Right hindlimb (tissue), 1 donor: Measurements from ENCODE around the gene WNT1.
A peak's percentile ranks its signal among the peaks of the same experiment; 100 is the strongest.

Experiments
- DNase-seq: peaks from one replicate; pipeline ENCODE4 v3.0.0-alpha.2; 2018

WNT1 gene

DNA sequence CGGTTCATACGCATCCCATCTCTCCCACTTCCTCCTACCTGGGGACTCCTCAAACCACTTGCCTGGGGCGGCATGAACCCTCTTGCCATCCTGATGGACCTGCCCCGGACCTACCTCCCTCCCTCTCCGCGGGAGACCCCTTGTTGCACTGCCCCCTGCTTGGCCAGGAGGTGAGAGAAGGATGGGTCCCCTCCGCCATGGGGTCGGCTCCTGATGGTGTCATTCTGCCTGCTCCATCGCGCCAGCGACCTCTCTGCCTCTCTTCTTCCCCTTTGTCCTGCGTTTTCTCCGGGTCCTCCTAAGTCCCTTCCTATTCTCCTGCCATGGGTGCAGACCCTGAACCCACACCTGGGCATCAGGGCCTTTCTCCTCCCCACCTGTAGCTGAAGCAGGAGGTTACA is 3.6 kb downstream of the WNT1 start:
- DNase-seq = no peak

DNA sequence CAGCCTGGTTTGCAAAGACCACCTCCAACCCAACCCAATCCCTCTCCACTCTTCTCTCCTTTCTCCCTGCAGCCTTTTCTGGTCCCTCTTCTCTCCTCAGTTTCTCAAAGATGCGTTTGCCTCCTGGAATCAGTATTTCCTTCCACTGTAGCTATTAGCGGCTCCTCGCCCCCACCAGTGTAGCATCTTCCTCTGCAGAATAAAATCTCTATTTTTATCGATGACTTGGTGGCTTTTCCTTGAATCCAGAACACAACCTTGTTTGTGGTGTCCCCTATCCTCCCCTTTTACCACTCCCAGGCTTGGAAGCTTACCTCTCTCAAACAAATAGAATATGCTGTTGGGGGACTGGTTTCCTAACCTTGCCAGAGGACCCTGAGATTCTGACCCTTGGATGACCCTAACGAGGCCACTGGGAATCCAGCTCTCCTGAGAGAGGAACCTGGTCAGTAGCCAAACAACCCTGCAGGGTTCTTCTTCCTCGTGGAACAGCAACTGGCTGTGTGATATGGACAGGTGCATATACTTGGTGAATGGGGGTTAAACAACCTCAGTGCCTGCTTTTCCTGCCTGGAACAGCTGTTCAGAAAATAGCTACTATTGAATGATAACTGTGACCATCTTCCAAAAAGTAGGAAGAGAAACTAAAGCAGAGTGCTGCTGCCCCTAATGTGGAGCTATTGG is 4.4 kb downstream of the WNT1 start:
- DNase-seq = no peak

DNA sequence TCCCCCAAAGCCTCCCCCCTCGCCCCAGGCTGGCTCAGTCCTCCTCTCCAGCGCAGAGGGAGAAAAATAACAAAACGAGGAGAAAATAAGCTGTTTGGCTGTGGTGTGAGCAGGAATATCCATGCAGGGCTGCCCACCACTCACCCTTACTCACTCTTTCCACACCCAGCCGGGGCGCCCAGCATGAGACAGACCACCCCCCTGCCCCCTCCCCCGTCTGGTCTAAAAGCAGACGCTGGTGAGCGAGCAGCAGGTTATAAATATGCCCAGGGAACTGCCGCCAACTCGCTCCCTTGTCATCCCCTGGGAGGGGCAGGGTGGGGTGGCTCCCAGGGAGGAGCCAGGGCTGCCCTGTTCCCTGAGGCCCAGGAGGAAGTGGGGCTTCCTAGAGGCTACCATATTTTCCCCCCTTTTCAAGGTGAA is 7.4 kb downstream of the WNT1 start:
- DNase-seq = no peak

DNA sequence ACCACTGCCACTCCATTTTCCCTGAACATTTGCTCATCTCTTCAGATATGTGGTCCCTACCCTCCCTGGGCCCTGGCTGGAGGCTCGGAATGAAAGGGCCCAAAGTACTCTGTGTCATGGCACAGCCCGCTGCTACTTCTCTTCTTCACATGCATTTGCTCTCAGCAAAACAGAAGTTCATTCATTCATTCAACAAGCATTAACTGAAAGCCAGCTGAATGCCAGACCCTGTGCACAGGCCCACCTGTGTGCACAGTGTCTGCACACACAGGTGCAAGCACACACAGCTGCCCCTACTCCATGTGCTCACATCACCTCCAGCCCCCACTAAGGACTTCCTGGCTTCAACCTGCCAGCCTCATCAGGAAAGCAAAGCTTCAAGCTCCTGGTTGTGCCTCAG is 7.8 kb downstream of the WNT1 start:
- DNase-seq = no peak

DNA sequence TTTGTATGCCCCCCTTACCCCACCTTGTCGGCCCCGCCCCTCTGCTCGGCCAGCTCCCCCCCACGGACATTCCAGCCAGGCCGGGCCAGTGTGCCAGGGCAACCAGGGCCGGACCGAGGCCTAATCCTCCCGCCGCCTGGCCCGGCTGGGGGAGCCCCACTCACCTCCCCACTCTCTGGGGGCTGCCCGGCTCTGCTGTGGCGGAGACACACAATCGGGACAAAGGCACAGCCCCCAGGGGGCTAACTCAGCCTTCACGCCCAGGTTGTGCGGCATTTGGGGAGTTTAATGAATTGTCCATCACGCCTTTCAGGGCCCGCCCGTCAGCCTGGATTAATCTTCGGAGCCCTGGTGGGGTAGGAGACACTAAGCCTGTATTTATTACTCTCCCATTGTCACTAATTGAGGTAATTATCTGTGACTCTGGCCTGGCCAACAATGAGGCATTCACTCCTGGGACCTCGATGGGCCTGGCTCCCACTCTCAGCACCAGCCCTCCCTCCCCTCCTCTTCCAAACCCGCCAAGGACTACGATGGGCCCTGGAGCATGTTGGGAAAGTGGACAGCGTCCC is 8.7 kb downstream of the WNT1 start:
- DNase-seq = no peak

DNA sequence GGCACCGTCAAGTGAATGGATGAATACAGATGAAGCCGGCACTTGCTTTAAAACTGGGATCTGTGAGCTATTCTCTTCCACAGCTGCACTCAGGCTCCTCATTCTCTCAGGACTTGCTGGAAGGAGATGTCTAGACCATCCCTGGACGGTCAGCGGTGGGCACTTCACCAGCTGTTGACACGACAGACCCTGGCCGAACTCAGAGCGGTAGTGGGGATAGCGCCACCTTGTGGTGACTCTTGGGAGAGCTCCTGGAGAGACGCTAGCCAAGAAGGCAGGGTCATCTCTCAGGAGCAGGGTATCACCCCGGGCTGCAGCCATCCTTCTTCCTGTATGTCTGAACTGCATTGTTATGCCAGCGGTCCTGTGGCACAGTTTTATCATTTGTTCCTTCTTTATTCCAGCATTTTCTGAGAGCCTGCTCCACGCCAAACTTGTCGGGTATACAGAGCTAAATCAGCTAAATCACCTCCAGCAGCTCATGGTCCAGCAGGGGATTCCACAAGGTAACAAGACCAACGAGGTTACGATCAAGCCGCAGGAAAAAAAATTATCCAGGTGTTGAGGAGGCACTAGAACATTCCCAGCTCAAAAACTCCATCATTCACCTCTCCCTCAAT is 10.0 kb downstream of the WNT1 start:
- DNase-seq = no peak

DNA sequence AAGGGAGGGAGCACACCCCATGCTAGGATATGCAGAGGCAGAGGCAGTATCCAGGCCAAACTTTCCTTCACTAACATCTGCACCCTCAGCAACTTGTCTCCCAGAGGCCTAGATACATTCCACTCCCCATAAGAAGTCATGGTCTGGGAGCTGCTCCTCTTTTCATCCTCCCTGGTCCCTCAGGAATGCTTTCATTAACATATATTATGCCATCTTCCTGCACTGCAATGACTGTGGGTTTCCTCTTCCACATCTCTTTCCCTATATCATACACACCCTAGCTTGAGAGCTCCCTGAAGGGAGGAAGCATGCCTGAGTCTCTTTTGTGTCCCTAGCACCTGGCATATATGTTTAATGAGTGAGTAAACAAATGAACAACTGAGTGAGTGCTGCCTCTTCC is 12.4 kb downstream of the WNT1 start:
- no peak for DNase-seq

DNA sequence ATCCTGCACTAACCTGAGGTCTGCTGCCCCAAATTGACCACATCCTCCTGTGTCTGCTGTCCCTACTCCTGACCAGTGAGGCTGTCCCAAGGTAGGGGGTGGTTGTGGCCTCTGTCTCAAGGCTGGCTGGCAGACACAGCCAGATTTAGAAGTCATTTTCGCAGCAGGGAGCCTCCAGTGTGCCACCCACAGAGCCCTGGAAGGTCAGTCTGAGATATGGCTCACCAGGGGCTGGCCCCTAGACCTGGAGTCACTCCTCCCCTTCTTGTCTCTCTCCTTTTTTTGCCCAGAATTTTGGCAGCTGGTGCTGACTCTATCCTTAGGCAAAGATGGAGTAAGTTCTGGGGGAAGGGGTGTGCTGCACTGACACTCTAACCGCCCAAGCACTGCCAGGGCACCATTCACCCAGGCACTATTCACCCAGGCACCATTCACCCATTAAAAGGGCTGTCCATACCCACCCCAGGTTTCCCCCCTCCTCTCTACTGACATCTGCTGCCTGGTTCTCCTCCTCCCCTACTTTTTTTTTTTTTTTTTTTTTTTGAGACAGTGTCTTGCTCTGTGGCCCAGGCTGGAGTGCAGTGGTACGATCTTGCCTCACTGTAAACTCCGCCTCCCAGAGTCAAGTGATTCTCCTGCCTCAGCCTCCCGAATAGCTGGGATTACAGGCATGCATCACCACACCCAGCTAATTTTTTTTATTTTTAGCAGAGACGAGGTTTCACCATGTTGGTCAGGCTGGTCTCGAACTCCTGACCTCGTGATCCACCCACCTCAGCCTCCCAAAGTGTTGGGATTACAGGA is 13.3 kb downstream of the WNT1 start:
- no peak for DNase-seq

DNA sequence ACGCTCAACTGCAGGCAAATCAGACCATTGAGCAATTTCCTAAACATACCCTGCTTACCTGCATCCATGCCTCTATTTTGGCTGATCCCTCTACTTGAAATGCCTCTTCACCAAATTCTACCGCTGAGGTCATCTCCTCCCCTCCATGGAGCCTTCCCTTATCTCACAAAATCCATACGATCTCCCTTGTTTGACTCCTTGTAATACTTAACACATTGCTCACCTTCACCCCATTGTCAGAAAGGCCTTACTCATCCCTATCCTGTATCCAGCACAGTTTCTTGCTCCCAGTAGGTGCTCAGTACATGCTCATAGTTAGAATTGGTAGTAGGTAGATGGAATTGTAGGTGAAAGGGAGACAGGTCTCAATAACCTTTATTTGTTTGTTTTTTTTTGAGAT is 15.7 kb downstream of the WNT1 start:
- no peak for DNase-seq

DNA sequence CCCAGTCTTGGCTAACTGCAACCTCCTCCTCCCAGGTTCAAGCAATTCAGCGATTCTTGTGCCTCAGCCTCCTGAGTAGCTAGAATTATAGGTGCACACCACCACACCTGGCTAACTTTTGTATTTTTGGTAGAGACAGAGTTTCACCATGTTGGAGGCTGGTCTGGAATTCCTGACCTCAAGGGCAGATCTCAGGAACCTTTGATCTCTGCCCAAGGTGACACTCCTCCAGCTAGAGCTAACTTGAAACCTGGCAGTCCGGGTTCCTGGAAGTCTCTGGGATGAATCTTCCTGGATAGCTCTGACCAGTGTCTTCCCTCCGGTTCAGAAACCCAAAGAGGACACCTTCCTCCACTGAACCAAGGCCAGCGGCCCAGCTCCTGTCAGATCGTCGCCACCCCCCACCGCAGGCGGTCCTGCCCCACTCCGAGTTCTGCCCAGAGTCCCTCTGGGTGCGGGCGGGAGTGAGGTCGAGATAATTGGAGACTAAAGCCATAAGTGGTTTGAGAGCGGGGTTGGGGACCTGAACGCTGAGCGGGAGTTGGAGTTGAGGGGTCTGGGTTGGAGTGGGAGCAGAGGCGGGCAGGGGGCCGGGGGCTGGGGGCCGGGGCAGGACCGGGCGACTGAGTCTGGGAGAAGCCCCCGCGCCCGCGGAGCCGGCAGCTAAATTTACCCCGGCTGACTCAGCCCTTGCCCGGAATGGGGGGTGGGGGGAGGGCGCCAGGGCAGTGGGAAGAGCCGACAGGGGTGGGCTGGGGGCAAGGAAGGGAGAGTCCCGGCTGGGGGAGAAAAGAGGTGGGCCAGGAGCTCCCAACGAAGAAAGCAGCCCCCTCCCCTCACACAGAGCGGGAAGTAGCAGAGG is 16.3 kb downstream of the WNT1 start:
- no peak for DNase-seq

DNA sequence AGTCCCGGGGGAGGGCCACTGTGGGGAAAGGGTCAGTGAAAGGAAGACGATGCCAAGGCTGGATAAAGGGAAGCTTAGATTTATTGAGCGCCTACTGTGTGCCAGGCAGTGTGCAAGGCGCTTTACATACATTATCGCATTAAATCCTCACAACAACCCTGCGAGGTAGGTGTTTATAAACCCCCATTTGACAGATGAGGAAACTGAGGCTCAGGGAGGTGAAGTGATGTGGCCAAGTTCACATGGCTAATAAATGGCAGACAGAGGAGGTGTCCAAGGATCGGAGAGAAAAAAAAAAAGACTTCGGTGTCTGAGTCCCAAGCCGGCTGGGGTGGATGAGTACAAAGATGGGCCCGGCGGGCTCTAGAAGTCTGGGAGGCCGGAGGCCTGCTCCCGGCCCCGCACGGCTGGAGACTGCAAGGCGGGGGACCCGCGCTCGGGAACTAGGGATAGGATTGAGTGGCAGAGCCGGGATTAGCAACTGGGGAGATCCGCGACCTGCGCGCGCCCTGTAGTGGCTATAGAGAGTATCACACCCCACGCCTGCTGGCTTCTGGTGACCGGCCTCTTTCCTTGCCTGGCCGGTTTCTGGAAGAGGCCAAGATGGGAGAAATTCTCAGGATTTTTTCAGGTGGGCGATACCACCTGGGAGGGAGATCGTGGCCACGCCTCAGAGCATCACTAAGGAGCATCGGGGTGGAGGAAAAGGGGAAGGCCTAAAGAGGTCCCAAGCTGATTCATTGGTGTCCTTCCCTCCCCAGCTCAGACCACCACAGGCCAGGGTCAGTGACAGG is 17.2 kb downstream of the WNT1 start:
- DNase-seq = peak; percentile 88

DNA sequence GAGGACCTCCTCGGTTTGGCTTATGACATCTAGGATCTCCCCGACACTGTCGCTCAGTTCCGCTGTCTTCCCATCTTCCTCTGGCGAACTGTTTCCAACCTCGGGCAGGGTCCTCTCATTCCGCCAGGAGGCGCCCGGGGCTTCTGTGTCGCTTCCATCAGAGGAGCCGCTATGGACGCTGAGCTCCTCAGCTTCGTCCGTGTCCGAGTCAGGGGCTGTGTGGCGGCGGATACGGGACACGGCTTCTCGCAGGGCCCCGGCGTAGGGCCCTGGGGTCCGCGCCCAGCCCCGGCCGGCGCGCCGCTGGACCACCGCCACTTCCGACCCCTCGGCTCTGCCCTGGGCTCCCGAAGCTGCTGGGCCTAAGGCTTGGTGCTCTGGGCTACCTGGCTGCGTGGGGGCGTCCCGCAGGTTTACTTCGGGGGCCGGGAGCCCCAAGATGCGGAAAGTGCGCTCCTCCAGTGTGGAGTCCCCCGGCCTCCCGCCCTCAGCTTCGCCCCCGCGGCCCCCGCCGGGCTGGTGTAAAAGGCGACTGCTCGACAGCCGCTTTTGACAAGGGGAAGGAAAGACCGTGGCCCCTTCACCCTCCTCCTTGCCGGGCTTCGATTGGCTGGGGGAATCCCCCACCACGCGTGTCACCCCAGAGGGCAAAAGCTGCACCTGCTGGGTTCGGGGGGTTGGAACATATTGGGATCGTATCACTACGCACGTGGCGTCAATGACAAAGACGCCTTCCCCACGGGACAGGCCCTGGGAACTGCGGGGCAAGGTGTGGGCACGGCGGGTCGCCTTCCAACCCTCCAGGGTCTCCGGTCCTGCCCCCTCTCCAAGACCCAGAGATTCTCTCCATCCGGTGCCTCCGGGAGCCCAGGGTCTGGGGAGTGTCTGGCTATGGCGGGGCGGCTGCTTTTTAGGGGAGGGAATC is 18.9 kb downstream of the WNT1 start:
- DNase-seq = peak; percentile 85

DNA sequence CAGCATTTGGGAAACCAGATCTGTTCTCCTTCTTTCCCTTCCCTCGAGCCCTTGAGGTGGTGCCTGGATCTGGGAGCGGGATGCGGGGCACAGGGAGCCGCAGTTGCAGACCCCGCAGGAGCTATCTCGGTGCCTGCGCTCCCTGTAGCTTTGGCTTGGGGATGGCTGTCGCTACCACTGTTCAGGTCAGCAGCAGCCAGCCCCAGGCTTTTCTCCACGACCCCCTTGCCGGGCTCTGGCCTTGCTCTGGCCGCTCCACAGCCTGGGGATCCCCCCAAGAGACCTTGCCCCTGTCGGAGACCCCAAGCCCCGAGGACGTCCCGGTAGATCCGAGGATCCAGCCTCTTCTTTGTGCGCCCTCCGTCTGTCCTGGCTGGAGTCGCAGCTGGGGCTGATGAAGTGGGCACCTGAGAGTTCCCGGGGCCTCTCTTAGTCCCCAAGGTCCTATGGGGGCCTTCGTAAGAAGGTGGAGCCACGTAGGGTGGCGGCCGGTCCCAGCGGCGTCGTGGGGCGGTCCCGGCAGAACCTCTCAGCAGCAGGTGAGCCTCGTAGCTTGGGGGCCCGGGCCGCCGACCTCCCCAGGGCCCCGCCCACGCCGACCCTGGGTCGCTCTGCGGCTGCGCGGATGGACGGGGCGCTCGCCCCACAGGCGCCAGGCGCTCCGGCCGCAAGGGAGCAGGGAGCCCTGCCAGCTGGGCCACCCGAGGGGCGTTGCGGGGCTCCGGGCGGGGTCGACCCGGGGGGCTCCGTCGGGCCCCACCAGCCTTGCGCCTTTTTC is 19.8 kb downstream of the WNT1 start:
- no peak for DNase-seq

DNA sequence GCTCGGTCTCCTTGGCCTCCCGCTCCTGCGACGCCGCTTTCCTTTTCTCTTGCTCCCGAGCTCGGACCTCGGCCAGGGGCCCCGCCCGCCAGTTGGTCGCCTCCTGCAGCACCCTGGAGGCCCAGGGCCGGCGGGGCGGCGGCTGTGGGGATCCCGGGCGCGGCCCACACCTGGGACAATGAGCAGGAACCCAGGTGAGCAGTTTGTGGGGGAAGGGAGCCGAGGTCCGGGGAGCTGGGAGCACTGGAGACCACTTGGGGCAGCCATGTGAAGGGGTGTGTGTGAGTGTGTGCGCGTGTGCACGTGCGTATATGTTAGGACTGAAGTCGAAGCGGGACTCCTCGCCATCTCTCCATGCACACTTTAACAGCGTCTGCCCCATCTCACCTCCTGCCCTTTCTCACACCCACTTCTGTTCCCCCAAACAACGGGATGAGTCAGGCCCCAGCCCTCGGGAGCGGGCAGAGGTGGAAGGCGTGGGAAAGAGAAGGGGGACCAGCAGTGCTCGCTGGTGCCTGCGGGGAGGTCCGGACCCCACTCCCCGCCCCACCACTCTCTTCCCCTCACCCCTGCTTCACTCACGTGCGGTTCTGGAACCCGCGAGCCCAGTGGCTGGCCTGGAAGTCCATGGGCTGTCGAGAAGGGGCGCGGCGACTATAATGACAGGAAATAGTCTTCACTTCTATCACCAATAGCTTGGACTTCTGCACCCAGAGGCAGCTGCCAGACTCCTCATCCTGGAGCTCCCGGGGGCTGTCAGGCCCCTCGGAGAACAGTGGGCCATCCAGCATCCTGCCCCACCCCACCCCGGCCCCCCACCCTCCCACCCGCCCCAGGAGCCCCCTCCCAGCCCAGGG is 20.6 kb downstream of the WNT1 start:
- peak; percentile 48 for DNase-seq

DNA sequence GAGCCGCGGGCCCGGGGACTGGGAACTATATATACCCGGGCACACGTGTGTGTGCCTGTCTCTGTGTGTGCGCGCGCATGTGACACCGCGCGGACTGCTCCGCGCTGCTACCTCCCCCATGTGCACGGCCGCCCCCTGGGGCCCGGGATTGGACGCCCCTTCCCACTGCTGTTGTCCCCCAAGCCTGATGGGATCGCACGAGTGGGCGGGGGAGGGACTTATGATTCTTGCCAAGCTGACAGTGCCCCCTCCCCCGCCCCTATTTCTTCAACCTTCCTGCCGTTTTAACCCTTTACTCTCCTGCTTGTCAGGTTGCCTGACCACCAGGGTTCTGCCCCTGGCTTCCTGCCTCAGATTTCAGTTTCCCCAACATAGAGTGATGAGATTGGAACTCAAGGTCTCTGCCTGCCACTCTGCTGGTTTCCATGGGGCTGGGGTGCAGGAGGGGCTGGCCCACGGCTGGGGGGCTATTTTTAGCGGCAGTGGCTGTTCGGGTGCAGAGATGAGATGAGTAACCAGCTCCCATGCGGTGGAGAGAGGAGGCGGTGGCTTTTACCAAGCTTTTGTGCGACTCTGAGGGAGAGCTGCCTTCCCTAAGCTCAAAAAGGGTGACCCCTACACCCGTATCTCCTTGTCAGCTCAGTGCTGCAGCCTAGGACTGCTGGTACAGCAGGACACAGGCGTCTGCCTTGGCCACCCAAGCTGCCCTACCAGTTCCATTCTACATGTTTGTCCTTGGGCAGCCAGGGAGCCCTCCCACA is 21.4 kb downstream of the WNT1 start, which contains the start of gene DDN:
DDN (minus strand) TSS at position 5 of the 761 bp plus-strand sequence. CDS start 88 bp downstream, outside the sequence.
- DNase-seq = peak; percentile 65

DNA sequence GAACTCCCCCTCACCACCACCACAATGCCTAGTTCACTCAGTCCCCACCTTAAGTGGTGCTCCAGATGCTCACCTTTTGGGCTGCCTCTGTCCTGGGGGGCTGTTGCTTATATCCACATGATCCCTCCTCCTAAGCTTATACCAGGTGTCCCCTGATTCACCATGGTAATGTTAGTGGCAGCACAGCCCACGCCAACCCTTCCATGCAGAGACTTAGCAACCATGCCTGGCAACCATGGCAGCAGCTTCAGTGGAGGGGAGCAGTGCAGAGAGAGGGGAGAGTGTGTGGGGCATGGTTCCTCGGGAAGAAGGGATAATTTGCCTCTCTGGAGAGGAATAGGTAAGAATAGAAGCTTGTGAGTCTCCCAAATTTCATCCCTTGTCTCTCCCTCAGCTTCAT is 22.2 kb downstream of the WNT1 start:
- no peak for DNase-seq

DNA sequence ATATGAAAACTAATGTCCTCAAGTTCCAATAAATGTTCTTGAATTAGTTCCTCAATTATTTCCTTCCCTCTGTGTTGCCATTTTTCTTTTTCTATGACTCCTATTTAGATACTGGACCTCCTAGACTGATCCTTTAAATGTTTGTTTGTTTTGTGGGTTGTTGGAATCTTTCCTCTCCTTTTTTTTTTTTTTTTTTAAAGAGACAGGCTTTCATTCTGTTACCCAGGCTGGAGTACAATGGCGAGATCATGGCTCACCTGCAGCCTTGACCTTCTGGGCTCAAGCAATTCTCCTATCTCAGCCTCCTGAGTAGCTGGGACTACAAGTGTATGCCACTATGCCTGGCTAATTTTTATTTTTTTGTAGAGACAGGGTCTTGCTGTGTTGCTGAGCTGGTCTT is 30.8 kb downstream of the WNT1 start:
- no peak for DNase-seq

DNA sequence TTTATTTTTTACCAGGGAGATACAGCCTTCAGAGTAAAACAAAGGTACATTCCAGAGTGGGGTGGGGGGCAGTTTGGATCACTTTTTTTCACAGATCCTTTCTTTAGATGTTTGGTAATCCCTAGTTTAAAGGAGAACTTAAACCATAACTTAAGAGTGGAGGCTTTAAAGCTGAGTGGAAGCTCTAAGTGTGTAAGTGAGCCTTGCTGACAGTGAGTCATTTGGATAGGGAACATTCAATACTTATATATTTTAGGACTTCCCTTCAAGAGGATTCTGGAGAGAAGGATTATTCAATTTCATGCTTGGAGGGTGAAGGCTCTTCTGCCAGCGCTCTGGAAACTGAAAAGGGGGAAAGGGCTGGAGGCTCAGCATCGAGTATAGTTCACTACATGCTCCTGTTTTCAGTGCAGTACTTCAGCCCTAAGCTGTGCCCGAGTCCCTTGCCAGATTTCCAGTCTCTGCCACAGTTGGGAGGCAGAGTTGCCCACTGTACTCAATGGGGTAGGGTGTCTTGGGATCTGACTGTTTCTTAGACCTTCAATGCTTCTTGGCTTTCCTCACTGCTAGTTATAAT is 32.1 kb downstream of the WNT1 start:
- no peak for DNase-seq
